GM10266 (cell line): Measurements from ENCODE around the gene GTPBP2.

ENCODE experiments used
- DNase-seq: peaks from one replicate; pipeline ENCODE4 v3.0.0; 2012; ENCODE audit errors: extremely low spot score
- TF ChIP-seq, protein P1 (sequence below): IDR thresholded peaks from 2 replicates; pipeline ENCODE4 v1.5.1; 2012; ENCODE audit warnings: mild to moderate bottlenecking, low read depth; ENCODE audit not compliant: control insufficient read depth, insufficient read depth; ENCODE audit errors: missing control alignments

Gene GTPBP2

DNA sequence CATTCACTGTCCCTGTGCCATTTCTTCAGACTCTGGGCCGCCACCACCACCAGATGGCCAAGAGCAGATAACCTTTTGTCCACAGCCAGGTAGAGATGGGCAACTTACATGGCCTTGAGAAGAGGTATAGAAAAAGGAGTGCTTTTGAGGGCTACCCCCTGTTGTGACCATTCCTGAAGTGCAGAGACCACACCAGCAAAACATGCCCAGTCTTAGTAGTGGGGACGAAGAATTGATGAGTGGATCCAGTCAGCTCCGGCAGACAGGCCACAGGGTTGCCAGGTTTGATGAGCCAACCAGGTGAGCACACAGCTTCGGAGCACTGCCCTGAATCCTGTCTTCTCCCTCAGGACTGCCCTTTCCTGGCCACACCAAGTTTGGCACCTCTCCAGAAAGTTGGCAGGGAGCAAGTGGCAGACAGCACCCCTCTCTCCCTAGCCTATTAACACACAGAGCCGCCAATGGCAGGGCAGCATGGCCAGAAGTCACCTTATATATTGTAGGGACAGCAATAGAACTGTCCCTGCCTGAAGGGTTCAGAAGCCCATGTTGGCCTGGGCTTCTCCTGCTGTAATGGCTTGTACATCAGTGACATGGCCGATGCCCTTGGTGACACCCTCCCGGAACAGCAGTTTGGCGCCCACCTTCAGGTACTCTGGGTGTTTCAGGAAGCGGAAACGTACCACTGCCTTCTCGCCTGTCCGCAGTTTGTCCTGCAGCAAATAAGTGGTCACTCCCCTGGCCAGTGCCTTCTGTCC is 7.8 kb downstream of the GTPBP2 start:
- TF ChIP-seq, protein P1, sequence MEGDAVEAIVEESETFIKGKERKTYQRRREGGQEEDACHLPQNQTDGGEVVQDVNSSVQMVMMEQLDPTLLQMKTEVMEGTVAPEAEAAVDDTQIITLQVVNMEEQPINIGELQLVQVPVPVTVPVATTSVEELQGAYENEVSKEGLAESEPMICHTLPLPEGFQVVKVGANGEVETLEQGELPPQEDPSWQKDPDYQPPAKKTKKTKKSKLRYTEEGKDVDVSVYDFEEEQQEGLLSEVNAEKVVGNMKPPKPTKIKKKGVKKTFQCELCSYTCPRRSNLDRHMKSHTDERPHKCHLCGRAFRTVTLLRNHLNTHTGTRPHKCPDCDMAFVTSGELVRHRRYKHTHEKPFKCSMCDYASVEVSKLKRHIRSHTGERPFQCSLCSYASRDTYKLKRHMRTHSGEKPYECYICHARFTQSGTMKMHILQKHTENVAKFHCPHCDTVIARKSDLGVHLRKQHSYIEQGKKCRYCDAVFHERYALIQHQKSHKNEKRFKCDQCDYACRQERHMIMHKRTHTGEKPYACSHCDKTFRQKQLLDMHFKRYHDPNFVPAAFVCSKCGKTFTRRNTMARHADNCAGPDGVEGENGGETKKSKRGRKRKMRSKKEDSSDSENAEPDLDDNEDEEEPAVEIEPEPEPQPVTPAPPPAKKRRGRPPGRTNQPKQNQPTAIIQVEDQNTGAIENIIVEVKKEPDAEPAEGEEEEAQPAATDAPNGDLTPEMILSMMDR: no peak

DNA sequence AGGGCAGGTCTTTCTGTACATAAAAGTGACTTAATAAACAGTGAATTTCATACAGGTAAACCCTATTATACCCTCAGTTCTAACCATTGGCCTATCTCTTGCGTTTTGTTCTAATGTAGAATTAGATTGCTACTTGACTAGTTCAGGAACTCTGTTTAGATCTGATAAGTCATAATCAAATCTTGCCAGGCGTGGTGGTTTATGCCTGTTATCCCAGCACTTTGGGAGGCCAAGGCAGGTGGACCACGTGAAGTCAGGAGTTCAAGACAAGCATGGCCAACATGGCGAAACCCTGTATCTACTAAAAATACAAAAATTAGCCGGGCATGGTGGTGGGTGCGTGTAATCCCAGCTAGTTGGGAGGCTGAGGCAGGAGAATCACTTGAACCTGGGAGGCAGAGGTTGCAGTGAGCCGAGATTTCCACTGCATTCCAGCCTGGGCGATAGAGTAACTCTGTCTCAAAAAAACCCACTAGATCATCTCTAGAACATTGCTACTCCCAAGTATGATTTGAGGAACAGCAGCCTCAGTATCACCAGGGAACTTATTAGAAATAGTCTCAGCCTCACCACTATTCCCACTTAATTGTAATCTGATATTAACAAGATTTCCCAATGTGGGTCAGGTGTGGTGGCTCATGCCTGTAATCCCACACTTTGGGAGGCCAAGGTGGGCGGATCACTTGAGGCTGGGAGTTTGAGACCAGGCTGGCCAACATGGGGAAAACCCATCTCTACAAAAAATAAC is 12.2 kb downstream of the GTPBP2 start:
- DNase-seq: no peak
- TF ChIP-seq, protein P1: no peak

More for the DNA sequence above, 7.8 kb downstream of the GTPBP2 start:
- no peak for DNase-seq

DNA sequence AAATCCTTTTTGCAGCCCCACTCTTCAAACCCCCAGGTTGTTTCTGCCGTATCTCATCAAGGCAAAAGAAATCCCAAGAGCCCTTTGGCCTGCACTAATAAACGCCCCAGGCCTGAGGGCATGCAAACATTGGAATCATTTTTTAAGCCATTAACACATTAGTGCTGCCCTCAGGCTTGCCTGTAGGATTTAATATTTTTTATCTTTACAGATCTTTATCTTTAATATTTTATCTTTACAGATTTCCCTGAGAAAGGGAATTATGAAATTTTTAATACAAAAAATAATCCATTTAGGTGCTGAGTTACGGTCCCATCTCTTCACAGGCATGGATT is 14.7 kb downstream of the GTPBP2 start:
- no peak for DNase-seq
- TF ChIP-seq, protein P1: no peak

DNA sequence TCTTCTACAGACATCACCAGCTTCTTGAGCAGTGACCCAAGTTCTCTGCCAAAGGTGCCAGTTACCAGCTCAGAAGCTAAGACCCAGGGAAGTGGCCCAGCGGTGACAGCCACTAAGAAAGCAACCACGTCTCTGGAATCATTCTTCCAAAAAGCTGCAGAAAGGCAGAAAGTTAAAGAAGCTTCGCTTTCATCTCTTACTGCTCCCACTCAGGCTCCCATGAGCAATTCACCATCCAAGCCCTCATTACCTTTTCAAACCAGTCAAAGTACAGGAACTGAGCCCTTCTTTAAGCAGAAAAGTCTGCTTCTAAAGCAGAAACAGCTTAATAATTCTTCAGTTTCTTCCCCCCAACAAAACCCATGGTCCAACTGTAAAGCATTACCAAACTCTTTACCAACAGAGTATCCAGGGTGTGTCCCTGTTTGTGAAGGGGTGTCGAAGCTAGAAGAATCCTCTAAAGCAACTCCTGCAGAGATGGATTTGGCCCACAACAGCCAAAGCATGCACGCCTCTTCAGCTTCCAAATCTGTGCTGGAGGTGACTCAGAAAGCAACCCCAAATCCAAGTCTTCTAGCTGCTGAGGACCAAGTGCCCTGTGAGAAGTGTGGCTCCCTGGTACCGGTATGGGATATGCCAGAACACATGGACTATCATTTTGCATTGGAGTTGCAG is 15.2 kb downstream of the GTPBP2 start:
- DNase-seq: no peak
- TF ChIP-seq, protein P1: no peak

DNA sequence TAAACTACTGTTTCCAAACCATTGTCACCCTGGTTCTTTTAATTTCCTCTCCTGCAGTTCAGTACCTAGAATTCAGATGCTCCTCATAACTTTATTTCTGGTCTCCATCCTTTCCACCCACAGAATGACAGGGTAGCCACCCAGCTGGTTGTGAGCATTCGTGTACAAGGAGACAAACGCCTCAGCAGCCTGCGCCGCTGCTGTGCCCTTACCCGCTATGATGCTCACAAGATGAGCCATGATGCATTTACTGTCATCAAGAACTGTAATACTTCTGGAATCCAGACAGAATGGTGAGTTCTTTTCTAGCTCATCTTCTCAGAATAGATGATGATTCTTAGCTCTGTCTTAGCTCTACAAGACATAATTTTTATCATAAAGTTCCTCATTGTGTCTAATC is 18.6 kb downstream of the GTPBP2 start:
- no peak for DNase-seq
- TF ChIP-seq, protein P1: no peak

DNA sequence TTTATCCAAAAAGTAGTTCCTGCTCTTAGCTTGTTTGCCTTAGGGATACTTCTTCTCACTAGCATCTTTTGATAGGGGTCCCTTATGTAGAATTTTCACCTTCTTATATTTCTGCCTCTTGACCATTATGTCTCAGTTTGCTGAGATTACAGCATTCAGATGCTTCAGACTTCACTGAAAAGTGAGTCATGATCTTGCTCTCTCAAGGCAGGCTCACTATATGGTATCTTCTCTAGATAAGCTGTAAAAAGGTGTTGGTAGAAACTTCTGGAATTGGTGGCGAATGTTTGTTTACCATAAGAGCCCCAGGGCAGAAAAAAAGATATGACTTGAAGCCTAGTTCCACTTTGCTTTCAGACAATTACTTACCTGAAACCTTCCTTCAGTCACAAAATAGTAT is 19.7 kb downstream of the GTPBP2 start:
- no peak for DNase-seq
- TF ChIP-seq, protein P1: no peak
